ENCODE results near the gene ESCO1.
A peak's percentile ranks its signal among the peaks of the same experiment; 100 is the strongest.
"Not testable (repeated sequence)": the region's sequence is repeated elsewhere in the genome, so short reads cannot be mapped to it uniquely, and the experiment has no call there.

The ESCO1 gene

GRCh38 chr18:21600526-21601410, at the start of gene ESCO1:
ESCO1 (minus strand) TSS chr18:21600704; CDS start chr18:21574843, 25,861 bp downstream.
- peak within 1 kb of the TSS; percentile 95 for H3K4me3 Mint-ChIP-seq
- ATAC-seq (peak; percentile 94), DNase-seq (peak; percentile 94)
- peaks cover 51% of the 10 kb centered on the region for H3K4me1 Mint-ChIP-seq
- no peaks in the 10 kb centered on the region for H3K9me3 Mint-ChIP-seq
- peaks cover 4% of the 10 kb centered on the region for H3K36me3 Mint-ChIP-seq (ENCODE audit: low read depth)
- H3K27ac Mint-ChIP-seq, result peak within 1 kb of the TSS; percentile 93
- peaks cover 2% of the 10 kb centered on the region for H3K27me3 Mint-ChIP-seq

DNA sequence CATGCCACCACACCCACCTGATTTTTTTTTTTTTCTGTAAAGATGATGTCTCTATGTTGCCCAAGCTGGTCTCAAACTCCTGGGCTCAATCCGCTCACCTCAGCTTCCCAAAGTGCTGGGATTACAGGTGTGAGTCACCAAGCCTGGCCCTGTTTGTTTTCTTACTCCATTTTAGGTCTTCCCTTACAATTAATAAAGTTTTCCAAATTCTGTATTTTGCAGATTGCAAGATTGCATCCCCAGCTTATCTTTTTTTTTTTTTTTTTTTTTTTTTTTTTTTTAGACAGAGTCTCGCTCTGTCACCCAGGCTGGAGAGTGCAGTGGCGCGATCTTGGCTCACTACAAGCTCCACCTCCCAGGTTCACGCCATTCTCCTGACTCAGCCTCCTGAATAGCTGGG, 39.9 kb upstream of the ESCO1 start:
- H3K4me3 Mint-ChIP-seq, H3K27me3 Mint-ChIP-seq, H3K4me1 Mint-ChIP-seq, H3K9me3 Mint-ChIP-seq, H3K27ac Mint-ChIP-seq, ATAC-seq, DNase-seq: not testable (repeated sequence)
- peaks cover 10% of the 10 kb centered on the region for H3K36me3 Mint-ChIP-seq (ENCODE audit: low read depth)

DNA sequence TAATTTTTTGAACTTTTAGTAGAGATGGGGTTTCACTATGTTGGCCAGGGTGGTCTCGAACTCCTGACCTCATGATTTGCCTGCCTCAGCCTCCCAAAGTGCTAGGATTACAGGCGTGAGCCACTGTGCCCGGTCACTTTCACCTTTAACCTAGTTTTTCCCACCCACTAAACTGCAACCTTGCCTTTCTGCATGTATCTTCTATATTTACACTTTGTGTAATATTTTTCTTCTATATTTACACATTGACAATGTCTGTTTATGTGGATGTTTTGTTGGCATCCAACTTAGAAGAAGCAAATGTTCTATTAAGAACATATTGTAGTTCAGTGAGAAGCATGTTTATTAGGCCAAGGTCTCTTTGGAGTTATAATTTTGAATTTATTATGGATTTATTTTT, 38.3 kb upstream of the ESCO1 start:
- no peaks in the 10 kb centered on the region for H3K27me3 Mint-ChIP-seq
- no peak overlapping the region for H3K4me3 Mint-ChIP-seq
- H3K9me3 Mint-ChIP-seq, result no peaks in the 10 kb centered on the region
- no peak for ATAC-seq
- H3K27ac Mint-ChIP-seq, result no peak overlapping the region
- peaks cover 10% of the 10 kb centered on the region for H3K36me3 Mint-ChIP-seq (ENCODE audit: low read depth)
- DNase-seq, result no peak
- H3K4me1 Mint-ChIP-seq, result peaks cover 5% of the 10 kb centered on the region

GRCh38 chr18:21636769-21637168, 36.3 kb upstream of the ESCO1 start:
- DNase-seq, result no peak
- H3K36me3 Mint-ChIP-seq (ENCODE audit: low read depth), result peaks cover 16% of the 10 kb centered on the region
- no peak overlapping the region for H3K4me3 Mint-ChIP-seq
- ATAC-seq, result no peak
- no peak overlapping the region for H3K27ac Mint-ChIP-seq
- no peaks in the 10 kb centered on the region for H3K9me3 Mint-ChIP-seq
- H3K4me1 Mint-ChIP-seq, result peaks cover 5% of the 10 kb centered on the region
- no peaks in the 10 kb centered on the region for H3K27me3 Mint-ChIP-seq

GRCh38 chr18:21634588-21635199, 34.2 kb upstream of the ESCO1 start:
- no peaks in the 10 kb centered on the region for H3K27me3 Mint-ChIP-seq
- no peaks in the 10 kb centered on the region for H3K9me3 Mint-ChIP-seq
- ATAC-seq (no peak), DNase-seq (no peak)
- H3K36me3 Mint-ChIP-seq (ENCODE audit: low read depth), result peaks cover 24% of the 10 kb centered on the region
- H3K4me1 Mint-ChIP-seq, result peaks cover 5% of the 10 kb centered on the region
- no peak overlapping the region for H3K4me3 Mint-ChIP-seq
- H3K27ac Mint-ChIP-seq, result no peak overlapping the region

DNA sequence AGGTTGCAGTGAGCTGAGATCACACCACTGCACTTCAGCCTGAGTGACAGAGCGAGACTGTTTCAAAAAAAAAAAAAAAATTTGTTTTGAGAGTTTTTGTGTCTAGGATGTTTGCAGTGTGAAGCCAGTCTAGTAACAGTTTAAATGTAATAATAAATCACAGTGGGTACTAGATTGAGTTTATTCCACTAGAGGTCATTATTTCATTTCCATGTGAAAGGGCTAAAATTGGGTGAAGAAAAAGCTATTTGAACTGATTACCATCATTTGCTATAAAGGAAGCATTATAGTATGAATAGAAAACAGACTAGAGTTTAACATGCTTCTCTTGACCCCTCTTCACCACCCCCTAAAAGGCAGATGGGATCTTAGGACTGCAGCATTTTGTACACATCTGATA, 31.9 kb upstream of the ESCO1 start:
- DNase-seq (no peak), ATAC-seq (no peak)
- H3K4me1 Mint-ChIP-seq, result peaks cover 13% of the 10 kb centered on the region
- no peak overlapping the region for H3K4me3 Mint-ChIP-seq
- peaks cover 44% of the 10 kb centered on the region for H3K36me3 Mint-ChIP-seq (ENCODE audit: low read depth)
- H3K9me3 Mint-ChIP-seq, result no peaks in the 10 kb centered on the region
- H3K27ac Mint-ChIP-seq, result no peak overlapping the region
- H3K27me3 Mint-ChIP-seq, result no peaks in the 10 kb centered on the region

- ATAC-seq (no peak), DNase-seq (no peak)
- Mint-ChIP-seq H3K9me3 (no peaks in the 10 kb centered on the region), H3K4me3 (no peak overlapping the region), H3K4me1 (peaks cover 13% of the 10 kb centered on the region), H3K27me3 (no peaks in the 10 kb centered on the region), H3K36me3 (ENCODE audit: low read depth) (peaks cover 51% of the 10 kb centered on the region), H3K27ac (peak overlapping the region; percentile 64)
Measured at GRCh38 chr18:21629089-21629832, 28.8 kb upstream of the ESCO1 start.

- ATAC-seq, H3K9me3 Mint-ChIP-seq, DNase-seq, H3K27me3 Mint-ChIP-seq, H3K4me3 Mint-ChIP-seq, H3K27ac Mint-ChIP-seq: not testable (repeated sequence)
- H3K4me1 Mint-ChIP-seq, result peaks cover 23% of the 10 kb centered on the region
- H3K36me3 Mint-ChIP-seq (ENCODE audit: low read depth), result peaks cover 56% of the 10 kb centered on the region
Measured at GRCh38 chr18:21621640-21622039, 21.1 kb upstream of the ESCO1 start.

DNA sequence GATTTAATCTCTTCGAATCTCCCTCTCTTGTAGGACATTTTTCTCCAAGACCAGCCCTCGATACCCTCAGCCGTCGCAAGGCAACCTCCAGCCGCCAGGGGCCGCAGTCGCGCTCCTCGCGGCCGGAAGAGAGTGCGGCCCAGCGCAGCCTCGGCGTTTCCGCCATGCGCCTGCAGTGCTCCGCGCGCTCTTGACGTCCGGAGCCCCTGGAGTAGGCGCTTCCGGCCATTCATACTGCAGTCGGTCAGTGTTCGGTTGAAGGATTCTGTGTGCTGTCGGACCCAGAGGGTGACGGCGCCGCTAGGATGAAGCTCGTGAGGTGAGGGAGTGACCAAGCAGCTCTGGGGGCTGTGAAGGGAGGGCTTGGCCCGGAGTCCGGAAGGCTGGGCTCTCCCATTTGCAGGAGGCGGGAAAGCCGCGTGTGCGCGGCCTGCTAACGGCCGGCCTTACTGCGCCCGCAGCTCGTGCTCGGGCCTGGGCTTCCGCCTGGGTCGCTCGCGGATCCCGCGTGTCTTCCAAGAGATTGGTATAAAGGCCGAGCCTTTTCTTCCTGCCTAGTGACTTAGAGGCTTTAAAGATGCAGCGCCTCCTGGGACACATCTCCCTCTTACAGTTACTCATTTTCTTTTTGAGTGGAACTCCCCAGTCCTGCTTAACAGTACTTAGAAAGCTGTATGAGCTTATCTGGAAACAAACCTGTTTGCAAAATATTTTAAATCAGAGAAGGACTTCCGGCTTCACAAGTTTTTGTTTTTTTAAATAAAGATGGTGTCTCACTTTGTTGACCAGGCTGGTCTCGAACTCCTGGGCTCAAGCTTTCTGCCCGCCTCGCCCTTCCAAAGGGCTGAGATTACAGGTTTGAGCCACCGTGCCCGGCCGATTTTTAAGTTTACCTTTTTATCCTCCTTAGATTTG, 11.9 kb upstream of the ESCO1 start, which contains the start of gene SNRPD1:
SNRPD1 (plus strand) TSS at position 190 of the 915 bp plus-strand sequence; CDS start at position 306, 116 bp downstream.
- Mint-ChIP-seq H3K9me3 (no peaks in the 10 kb centered on the region), H3K4me1 (peaks cover 35% of the 10 kb centered on the region), H3K4me3 (peak within 1 kb of the TSS; percentile 90), H3K36me3 (ENCODE audit: low read depth) (peaks cover 35% of the 10 kb centered on the region), H3K27me3 (no peaks in the 10 kb centered on the region), H3K27ac (peak within 1 kb of the TSS; percentile 96)
- ATAC-seq, result peak; percentile 99
- DNase-seq, result peak; percentile 94

DNA sequence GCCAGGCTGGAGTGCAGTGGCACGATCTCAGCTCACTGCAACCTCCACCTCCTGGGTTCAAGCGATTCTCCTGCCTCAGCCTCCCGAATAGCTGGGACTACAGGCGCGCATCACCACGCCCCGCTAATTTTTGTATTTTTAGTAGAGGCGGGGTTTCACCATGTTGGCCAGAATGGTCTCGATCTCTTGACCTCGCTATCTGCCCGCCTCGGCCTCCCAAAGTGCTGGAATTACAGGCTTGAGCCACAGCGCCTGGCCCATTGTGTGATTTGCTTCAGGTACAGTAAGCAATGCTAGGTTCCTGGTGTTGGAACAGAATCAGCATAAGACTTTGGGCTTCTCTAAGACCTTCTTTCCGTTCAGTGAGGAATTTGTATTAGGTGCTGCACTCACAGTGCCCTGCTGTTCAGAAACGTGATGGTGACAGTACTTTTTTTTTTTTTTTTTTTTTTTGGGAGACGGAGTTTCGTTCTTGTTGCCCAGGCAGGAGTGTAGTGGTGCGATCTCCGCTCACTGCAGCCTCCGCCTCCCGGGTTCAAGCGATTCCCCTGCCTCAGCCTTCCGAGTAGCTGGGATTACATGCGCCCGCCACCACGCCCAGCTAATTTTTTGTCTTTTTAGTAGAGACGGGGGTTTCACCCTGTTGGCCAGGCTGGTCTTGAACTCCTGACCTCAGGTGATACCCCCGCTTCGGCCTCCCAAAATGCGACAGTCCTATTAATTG, 11.1 kb upstream of the ESCO1 start:
- Mint-ChIP-seq H3K36me3 (ENCODE audit: low read depth) (peaks cover 28% of the 10 kb centered on the region), H3K4me3 (peak overlapping the region; percentile 90), H3K4me1 (peaks cover 28% of the 10 kb centered on the region), H3K27ac (peak overlapping the region; percentile 96)
- H3K27me3 Mint-ChIP-seq, DNase-seq, H3K9me3 Mint-ChIP-seq, ATAC-seq: not testable (repeated sequence)

DNA sequence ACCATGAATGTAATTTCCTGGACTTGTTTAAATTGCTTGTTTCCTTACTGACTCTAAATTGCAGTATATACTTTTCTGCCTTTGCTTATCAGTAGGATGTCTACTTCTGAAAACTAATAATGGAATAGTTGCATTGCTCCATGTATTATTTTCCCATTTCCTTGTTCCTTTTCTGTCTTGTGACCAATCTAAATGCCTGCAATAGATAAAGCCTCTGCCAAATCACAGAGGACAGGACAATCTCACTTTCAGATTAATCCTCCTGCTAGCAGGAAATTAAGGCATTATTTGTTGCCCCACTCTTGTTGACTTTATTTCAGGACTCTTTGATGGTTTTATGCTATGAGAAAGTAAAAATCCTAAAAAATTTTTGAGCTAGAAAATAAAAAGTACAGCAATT, 4.7 kb upstream of the ESCO1 start:
- Mint-ChIP-seq H3K27me3 (peaks cover 2% of the 10 kb centered on the region), H3K4me1 (peaks cover 22% of the 10 kb centered on the region), H3K4me3 (no peak overlapping the region), H3K27ac (no peak overlapping the region), H3K36me3 (ENCODE audit: low read depth) (no peaks in the 10 kb centered on the region), H3K9me3 (no peaks in the 10 kb centered on the region)
- DNase-seq (no peak), ATAC-seq (no peak)

DNA sequence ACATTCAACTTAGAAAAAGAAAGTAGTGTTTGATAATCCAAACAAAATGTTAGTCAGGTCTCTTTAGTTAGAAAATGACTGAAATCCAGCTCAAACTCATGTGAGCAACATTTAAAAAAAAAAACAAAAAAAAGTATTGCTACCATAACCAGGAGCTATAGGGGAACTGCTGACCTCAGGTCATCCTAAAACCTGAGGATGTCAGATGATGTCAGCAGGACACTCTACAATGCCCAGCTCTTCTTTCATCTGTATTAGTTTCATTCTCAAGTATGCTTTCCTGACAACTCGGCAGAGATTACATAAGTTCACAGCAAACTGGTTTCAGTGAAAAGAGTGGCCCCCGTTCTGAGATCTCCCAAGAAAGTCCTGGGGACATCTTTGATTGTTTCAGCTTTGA, 4.2 kb upstream of the ESCO1 start:
- ATAC-seq (no peak), DNase-seq (no peak)
- H3K4me1 Mint-ChIP-seq, result peaks cover 24% of the 10 kb centered on the region
- H3K27ac Mint-ChIP-seq, result no peak overlapping the region
- H3K4me3 Mint-ChIP-seq, result no peak overlapping the region
- H3K9me3 Mint-ChIP-seq, result no peaks in the 10 kb centered on the region
- no peaks in the 10 kb centered on the region for H3K36me3 Mint-ChIP-seq (ENCODE audit: low read depth)
- peaks cover 2% of the 10 kb centered on the region for H3K27me3 Mint-ChIP-seq

DNA sequence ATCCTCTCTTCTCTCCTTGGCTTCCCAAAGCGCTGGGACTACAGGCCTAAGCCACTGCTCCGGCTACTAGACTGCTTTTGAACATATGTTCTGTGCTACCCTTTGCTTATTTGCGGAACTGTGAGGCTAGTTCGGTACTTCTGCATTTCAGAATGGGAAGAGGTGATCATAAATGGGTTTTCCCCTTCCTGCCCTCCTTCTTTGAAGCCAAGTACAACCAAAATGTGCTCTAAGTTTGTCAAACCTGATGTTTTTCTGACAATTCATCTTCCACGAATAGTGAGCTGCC, 1.7 kb upstream of the ESCO1 start:
- ATAC-seq (no peak), DNase-seq (no peak)

More for the DNA sequence above, 1.7 kb upstream of the ESCO1 start:
- Mint-ChIP-seq H3K9me3 (no peaks in the 10 kb centered on the region), H3K4me1 (peaks cover 43% of the 10 kb centered on the region), H3K27me3 (peaks cover 2% of the 10 kb centered on the region), H3K27ac (no peak overlapping the region), H3K36me3 (ENCODE audit: low read depth) (no peaks in the 10 kb centered on the region), H3K4me3 (no peak overlapping the region)

Data from activated naive CD8-positive, alpha-beta T cell treated with anti-CD3 and anti-CD28 coated beads, Interleukin-2, amount 50 U/mL, for 24 hours (primary cell).